D721Med (cell line): Measurements from ENCODE around the gene NXN.
"Not testable (repeated sequence)": the region's sequence is repeated elsewhere in the genome, so short reads cannot be mapped to it uniquely, and the experiment has no call there.

Source experiments
- DNase-seq: peaks from one replicate; pipeline ENCODE4 v3.0.0; 2011; ENCODE audit warnings: low spot score; ENCODE audit not compliant: insufficient read length
- FAIRE-seq: peaks from 2 replicates; lab custom pipeline; 2011; peaks lifted over from hg19 to GRCh38; lab: Jason Lieb, UNC
- CTCF ChIP-seq: IDR thresholded peaks from 2 replicates; pipeline ENCODE4 v1.5.1; 2012; ENCODE audit warnings: mild to moderate bottlenecking, control low read depth; ENCODE audit not compliant: insufficient read depth; ENCODE audit errors: missing control alignments

Gene NXN

GRCh38 chr17:848402-848801, 131.2 kb downstream of the NXN start:
- DNase-seq = no peak
- no peak for TF ChIP-seq CTCF
- no peak for FAIRE-seq

GRCh38 chr17:846901-847843, 132.4 kb downstream of the NXN start:
- TF ChIP-seq CTCF = no peak
- no peak for DNase-seq
- FAIRE-seq = no peak

GRCh38 chr17:841313-841712, 138.3 kb downstream of the NXN start:
- no peak for FAIRE-seq
- DNase-seq = no peak
- no peak for TF ChIP-seq CTCF

- FAIRE-seq (no peak), DNase-seq (no peak)
- TF ChIP-seq CTCF = no peak
Measured at GRCh38 chr17:838486-838885, 141.1 kb downstream of the NXN start.

GRCh38 chr17:836151-836550, 143.4 kb downstream of the NXN start:
- TF ChIP-seq CTCF = no peak
- DNase-seq (no peak), FAIRE-seq (no peak)

GRCh38 chr17:835721-836120, 143.9 kb downstream of the NXN start:
- DNase-seq, FAIRE-seq: not testable (repeated sequence)

- no peak for FAIRE-seq
- no peak for DNase-seq
- no peak for TF ChIP-seq CTCF
Measured at GRCh38 chr17:835263-835662, 144.3 kb downstream of the NXN start.
